SU-DHL-6 (cell line): ENCODE results near the gene OR5D13.

Experiments
- CTCF ChIP-seq: fragments of 200-600 bp; sonication (generic); IDR thresholded peaks from one replicate; pipeline ENCODE4 v1.5.1; 2017; ENCODE audit warnings: antibody characterized with exemption, mild to moderate bottlenecking, low read length, moderate library complexity; ENCODE audit not compliant: insufficient read depth, poor library complexity, severe bottlenecking
- EZH2phosphoT487 ChIP-seq: fragments of 200-600 bp; sonication (generic), shearing (Covaris generic); conservative IDR thresholded peaks from 2 replicates; pipeline ENCODE4 v1.6.1; 2018; ENCODE audit warnings: mild to moderate bottlenecking, antibody characterized with exemption, low read length, moderate library complexity, mixed read lengths

- no peak for TF ChIP-seq CTCF
- TF ChIP-seq EZH2phosphoT487: no peak
These were observed 22.0 kb downstream of the OR5D13 start, which contains the start of gene OR5D14 for GRCh38 chr11:55795256-55795655.
